Activated CD4-positive, alpha-beta T cell treated with anti-CD3 and anti-CD28 coated beads for 4 hours (primary cell): Measurements from ENCODE around the gene IGSF9.
A peak's percentile ranks its signal among the peaks of the same experiment; 100 is the strongest.

Experiments used
- DNase-seq, 2 donors: peaks; one replicate each; pipeline ENCODE4 v3.0.0-alpha.2; 2020

IGSF9 gene

DNA sequence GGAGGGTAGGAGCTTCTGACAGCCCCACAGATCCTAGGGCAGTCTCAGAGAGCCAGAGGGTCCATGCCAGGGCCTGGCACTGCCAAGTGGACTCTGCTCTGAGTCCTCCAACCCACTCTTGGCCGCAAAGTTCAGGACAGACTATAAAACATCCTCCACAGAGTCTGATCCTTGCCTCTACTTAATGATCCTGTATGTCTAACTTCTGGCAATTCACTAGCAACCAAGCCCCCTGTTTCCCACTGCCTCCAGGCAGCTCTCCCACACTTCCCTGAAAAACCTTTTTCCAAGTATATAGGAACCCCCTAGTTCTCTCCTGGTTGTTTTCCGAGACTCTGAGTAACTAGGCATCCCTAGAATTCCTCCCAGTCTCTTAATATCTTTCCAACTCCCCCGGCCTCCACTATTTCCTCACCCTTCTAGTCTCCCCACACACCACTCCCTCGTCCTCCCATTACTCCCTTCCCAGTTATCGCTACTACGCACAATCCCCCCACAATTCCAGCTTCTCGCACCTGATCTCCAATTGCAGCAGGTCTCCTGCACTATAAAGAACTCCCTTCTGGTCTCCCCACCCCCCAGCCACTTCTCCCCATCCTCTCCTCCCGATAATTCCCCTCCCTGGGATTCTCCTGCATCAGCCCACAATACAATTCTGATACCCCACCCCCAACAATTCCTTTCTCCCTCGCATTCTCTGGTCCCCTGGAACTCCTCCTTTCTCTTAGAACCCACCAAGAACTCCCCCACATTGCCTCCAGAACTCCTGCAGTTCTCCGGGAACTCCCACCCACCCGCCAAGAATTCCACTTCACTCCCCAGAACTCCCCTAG lies 574 bp downstream of the IGSF9 start:
- DNase-seq, result no peak

- DNase-seq, result no peak
Measured at GRCh38 chr1:159943908-159944622, 1.3 kb downstream of the IGSF9 start.

- DNase-seq, result no peak
Measured at GRCh38 chr1:159943278-159943640, 2.2 kb downstream of the IGSF9 start.

GRCh38 chr1:159942632-159943277 lies 2.7 kb downstream of the IGSF9 start:
- DNase-seq, result no peak

DNA sequence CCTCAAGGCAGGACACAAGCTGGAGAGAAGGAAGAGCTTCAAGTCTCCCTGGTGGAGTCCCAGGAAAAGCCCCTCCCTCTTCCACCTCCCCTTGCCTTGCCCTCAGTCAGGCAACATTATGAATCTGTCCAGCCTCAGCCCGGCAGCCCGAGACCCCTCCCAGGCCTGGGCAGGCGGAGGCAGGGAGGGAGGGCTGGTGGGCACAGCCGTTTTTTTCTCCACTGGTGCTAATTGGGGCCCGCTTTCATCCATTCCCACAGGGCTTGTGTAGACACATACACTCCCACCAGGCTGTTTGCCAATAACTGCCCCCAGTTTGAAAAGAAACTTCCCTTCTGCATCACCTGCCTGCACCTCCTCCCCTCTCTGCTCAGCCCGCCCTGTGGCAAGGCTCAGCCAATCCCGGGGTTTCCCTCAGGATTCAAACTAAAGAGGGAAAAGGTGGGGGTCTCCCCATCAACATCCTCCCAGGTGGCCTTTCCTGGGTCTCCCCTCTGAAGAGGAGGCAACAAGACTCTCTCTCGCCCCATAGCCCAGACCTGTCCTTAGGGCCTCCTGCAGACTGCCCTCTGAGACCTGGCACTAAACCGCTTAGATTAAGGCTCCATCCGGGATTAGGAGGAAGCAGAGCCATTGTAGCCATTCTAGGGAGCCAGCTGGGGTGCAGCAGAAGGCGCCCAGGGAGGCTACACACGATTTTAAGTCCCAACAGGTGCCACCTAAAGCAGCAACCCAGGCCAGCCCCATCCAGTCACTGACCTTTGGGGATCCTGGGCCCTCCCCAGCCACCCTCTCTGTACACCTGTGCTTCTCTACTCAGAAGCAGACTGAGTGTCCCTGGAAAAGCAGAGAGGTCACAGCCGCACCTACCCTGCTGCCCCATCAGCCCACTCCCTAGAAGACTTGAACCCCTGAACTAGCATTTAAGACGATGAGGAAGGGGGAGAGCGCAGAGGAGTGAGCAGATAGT lies 3.5 kb downstream of the IGSF9 start:
- no peak for DNase-seq

- DNase-seq, result no peak
Measured at GRCh38 chr1:159941141-159941540, 4.3 kb downstream of the IGSF9 start.

GRCh38 chr1:159940006-159940620 lies 5.3 kb downstream of the IGSF9 start:
- DNase-seq, result no peak

GRCh38 chr1:159939678-159940002 lies 5.8 kb downstream of the IGSF9 start:
- no peak for DNase-seq

DNA sequence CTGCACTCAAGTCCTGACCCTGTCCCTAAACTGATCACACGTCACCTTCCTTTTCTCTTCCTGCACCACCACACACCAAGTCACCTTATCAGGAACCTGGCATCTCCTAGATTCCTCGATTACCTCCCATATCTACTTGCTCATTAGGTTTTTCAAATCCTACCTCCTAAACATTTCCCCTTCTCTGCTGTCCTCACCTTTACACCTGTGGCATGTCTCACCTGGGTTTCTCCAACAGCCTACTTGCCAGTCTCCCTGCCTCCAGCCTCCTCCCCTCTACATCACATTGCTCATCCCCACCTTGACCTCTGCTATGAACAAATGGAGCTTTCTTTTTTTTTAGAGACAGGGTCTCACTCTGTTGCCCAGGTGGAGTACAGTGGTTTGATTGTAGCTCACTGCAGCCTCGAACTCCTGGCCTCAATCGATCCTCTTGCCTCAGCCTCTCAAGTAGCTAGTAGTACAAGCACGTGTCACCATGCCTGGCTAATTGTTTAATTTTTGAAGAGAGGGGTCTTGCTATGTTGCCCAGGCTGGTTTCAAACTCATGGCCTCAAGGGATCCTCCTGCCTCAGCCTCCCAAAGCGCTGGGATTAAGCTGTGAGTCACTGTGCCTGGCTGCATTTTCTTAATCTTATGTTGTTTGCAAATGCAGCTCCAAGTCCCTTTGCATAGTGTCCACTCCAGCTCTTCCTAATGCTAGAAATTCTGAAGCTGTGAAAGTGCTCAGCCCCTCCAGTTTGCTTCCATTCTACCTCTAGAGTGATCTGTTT lies 6.3 kb downstream of the IGSF9 start:
- DNase-seq, result no peak

DNA sequence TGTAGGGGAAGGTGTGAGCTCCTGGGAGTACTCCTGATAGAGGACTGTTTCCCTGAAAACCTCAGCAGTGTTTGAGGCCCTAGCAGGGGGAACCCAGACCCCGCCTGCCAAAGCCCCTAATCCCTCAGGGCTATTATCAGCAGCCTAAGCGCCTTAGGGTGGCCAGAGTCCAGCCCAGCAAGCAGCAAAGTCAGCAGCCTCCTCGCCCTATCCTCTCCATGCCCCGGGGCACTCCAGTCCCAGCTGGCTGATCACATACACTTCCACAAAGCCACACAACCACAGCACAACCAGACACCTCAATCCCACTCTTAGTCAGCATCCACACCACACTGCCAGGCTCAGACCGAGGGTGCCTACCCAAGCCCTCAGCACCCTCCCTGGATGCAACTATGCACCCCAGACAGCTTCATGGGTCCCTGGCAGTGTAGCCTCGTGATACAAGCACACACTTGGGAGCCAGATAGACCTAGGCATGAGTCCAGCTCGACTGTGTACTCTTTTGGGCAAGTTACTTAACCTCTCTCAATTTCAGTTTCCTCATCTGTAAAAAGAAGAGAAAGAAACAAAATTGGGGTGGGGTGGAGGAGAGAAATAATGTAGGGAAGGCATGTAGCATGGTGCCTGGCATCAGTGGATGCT lies 7.1 kb downstream of the IGSF9 start:
- no peak for DNase-seq

- no peak for DNase-seq
Measured at GRCh38 chr1:159937054-159937750, 8.2 kb downstream of the IGSF9 start.

- DNase-seq, result peak; percentile 62 to 89
Measured at GRCh38 chr1:159936273-159936904, 9.0 kb downstream of the IGSF9 start.

DNA sequence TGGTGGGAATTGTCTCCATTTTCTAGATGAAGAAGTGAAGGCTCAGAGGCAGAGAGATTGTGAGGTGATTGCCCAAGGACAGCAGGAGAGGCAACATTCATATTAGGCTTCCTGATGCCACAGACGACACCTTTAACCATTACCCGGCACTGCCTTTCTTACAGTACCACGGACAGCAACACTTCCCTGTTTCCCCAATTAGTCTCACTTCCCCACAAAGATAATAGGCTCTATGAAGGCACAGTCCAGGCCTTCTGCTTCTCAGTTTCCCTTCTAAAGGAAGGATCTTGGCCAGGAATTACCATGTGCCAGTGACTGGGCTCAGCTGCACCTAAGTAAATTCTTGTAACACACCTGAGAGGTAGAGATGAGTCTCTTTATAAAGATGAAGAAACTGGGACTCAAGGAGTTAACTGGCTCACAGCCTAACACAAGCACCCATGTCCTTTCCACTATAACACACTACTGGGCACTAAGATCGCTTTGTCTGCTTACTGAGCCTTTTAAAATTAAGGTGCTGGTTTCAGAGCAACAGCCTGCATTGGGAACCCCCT lies 9.6 kb downstream of the IGSF9 start:
- DNase-seq, result no peak

GRCh38 chr1:159935305-159935704 lies 10.1 kb downstream of the IGSF9 start:
- no peak for DNase-seq

DNA sequence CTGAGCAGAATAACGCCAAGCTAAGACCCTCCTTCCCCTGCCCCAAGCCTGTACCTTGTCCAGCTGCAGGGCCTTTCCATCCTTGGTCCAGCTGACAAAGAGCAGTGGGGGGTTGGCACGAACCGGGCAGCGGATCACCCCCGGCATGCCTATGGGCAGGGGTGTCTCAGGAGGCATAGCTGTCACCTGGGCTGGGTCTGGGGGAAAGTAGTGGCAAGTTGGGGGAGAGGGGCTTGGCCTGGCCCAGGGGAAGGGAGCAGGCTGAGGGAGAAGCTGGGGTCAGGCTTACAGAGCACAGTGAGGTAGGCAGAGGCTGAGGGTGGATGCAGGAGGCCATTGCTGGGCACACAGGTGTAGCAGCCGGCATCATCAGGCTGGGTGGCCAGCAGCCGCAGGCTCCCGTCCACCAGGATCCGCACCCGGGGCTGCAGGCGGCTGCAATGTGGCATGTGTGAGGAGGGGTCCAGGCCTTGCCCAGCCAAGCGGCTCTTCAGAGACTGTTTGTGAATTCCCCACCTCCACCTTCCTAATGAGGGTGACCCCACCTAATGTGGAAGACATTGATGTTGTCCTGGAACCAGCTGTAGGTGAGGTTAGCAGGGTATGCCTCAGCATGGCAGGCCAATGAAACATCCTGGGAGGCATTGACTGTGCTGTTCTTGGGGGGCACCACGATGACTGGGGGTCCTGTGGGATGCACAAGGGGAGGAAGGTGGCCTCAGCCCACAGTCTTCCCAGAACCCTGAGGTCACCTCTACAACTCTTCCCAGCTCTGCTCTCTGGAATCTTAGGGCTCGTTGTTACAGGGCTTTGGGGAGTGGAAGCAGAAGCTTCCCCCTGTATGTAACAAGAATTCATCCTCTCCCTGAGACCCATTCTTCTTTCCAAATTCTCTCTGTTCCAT lies 11.0 kb downstream of the IGSF9 start:
- DNase-seq, result no peak

DNA sequence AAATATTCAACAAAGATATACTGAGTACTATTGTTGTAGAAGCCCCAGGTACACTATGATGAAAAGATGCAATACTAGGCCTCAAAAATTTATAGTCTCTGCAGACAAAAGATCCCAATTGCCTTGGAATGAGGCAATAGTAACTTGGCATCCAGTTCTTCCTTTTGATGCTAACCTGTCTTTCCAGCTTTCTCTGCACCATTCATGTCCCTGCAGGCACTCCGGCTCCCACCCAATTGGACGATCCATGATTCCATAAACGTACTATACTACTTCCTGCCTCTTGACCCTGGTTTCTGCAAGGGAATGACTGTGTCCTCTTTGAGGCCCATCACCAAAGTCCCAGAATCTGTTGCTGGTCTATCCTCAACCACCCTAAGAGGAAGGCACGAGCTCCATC lies 12.1 kb downstream of the IGSF9 start:
- no peak for DNase-seq

DNA sequence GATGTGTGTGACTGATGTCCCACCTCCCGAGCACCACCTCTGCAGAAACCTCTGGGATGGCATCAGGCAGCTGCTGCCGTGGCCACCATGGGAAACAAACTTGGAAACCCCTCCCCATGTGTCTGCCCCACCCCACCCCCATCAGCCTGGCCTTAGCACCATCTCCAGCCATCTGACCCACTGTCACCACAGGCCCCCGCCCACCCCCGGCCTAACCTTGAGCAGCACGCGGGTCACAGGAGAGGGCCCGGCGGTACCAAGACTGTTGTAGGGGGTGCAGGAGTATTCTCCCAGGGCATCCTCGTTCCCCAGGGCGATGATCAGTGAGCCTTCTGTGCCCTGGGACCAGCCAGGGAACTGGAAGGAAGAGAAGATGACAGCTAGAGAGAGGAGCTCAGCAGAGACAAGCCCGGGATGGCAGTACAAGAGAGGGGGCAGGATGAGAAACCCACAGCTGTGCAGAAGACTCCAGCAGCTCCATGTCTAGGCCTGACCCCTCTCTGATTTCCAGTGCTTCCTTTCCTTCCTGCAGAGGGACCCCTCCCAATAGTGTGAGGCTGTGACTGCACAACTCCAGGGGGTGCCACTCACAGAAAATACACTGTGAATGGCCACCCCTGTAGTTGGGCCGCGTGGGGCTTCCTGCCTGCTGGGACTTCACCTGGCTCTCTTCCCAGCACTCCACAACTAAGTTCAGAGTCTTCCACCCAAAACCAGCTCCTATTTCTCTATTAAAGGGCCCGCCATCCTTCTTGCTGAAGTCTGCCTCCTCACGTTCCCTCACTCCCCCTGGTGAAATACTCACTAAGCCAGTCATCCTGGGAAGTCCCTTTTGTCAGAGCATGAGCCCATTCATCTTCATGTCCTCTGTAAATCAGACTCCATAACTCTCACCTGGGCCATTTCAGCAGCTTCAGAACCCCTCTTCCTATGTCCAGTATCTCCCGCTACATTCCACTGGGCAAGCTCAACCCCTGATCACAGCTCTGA lies 12.8 kb downstream of the IGSF9 start:
- no peak for DNase-seq
